RWPE2 (cell line): Measurements from ENCODE around the gene RHOG.

Experiments
- ATAC-seq: fragments of 200-7000 bp; cut with Tn5 transposase; 3 replicates; pipeline ENCODE4 v1.9.1; 2021; ENCODE audit warnings: low read depth
- DNase-seq: peaks from one replicate; pipeline ENCODE4 v3.0.0-alpha.2; 2020; ENCODE audit warnings: low spot score
- H3K27ac ChIP-seq: fragments of 450-650 bp; 2 replicates; pipeline ENCODE4 v1.5.1; 2017; ENCODE audit warnings: mild to moderate bottlenecking; ENCODE audit not compliant: poor library complexity, severe bottlenecking
- H3K27me3 ChIP-seq: fragments of 250-450 bp; sonication (Bioruptor Pico); 2 replicates; pipeline ENCODE4 v1.5.1; 2021; ENCODE audit warnings: mild to moderate bottlenecking, moderate library complexity; ENCODE audit not compliant: insufficient read depth, poor library complexity, severe bottlenecking
- H3K36me3 ChIP-seq: fragments of 250-450 bp; sonication (Bioruptor Pico); 2 replicates; pipeline ENCODE4 v1.5.1; 2020; ENCODE audit warnings: low read depth, mild to moderate bottlenecking, moderate library complexity
- H3K4me1 ChIP-seq: fragments of 250-450 bp; sonication (Bioruptor Pico); 2 replicates; pipeline ENCODE4 v1.5.1; 2021; ENCODE audit warnings: mild to moderate bottlenecking, moderate library complexity; ENCODE audit not compliant: insufficient read depth, poor library complexity, severe bottlenecking
- H3K4me3 ChIP-seq: fragments of 250-450 bp; sonication (Bioruptor Pico); 2 replicates; pipeline ENCODE4 v1.5.1; 2021; ENCODE audit warnings: mild to moderate bottlenecking, moderate library complexity; ENCODE audit not compliant: severe bottlenecking
- H3K9me3 ChIP-seq: fragments of 250-450 bp; sonication (Bioruptor Pico); 2 replicates; pipeline ENCODE4 v1.5.1; 2021; ENCODE audit warnings: mild to moderate bottlenecking, moderate library complexity; ENCODE audit not compliant: severe bottlenecking
- TF ChIP-seq, protein P1 (sequence below): fragments of 450-650 bp; IDR thresholded peaks from one replicate; pipeline ENCODE4 v1.5.1; 2017; ENCODE audit warnings: mild to moderate bottlenecking, moderate library complexity; ENCODE audit not compliant: poor library complexity, severe bottlenecking

Gene RHOG

DNA sequence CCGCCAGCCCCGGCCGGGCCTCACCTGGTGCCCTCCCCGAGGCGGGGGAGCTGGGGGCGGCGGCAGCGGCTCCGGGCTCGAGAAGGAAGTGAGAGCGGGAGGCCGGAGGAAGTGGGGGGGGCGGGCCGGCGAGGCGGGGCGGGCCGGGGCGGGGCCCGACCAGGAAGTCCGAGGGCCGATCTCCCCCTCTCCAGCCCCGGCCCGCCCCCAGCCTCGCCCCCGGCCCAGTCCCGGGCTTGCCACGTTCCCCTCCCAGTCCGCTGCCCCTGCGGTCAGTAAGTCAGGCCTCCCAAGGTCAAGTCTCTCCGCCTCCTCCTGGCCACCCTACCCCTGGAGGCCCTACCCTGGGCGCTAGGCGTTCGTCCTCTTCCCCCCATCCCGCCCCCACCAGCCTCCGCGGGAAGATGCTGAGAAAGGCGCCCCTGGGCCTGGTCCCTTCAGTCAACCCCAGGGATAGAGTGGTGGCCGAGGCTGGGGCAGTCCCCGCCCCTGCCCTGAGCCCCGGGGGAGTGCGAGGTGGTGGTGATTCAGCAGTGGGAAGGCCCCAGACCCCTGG is at the start of gene RHOG:
Gene RHOG (minus strand): TSS at position 90 of the 556 bp plus-strand sequence. CDS start 12,821 bp downstream, outside the sequence.
- DNase-seq (peak; percentile 84), ATAC-seq (peak; percentile 75)
- Histone ChIP-seq H3K4me3 (peak within 1 kb of the TSS; percentile 98), H3K27ac (peak within 1 kb of the TSS; percentile 83), H3K27me3 (no peaks in the 10 kb centered on the region), H3K4me1 (peaks cover 10% of the 10 kb centered on the region), H3K9me3 (no peaks in the 10 kb centered on the region), H3K36me3 (peaks cover 8% of the 10 kb centered on the region)
- TF ChIP-seq, protein P1, sequence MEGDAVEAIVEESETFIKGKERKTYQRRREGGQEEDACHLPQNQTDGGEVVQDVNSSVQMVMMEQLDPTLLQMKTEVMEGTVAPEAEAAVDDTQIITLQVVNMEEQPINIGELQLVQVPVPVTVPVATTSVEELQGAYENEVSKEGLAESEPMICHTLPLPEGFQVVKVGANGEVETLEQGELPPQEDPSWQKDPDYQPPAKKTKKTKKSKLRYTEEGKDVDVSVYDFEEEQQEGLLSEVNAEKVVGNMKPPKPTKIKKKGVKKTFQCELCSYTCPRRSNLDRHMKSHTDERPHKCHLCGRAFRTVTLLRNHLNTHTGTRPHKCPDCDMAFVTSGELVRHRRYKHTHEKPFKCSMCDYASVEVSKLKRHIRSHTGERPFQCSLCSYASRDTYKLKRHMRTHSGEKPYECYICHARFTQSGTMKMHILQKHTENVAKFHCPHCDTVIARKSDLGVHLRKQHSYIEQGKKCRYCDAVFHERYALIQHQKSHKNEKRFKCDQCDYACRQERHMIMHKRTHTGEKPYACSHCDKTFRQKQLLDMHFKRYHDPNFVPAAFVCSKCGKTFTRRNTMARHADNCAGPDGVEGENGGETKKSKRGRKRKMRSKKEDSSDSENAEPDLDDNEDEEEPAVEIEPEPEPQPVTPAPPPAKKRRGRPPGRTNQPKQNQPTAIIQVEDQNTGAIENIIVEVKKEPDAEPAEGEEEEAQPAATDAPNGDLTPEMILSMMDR: no peak

- TF ChIP-seq, protein P1: no peak
These were observed 49.3 kb upstream of the RHOG start for GRCh38 chr11:3890014-3890413.

GRCh38 chr11:3888876-3889275 is 48.1 kb upstream of the RHOG start:
- TF ChIP-seq, protein P1: no peak
- H3K36me3 ChIP-seq: no peaks in the 10 kb centered on the region
- H3K4me3 ChIP-seq: no peak overlapping the region
- H3K27ac ChIP-seq: no peak overlapping the region
- H3K4me1 ChIP-seq: peaks cover 9% of the 10 kb centered on the region
- H3K9me3 ChIP-seq: no peaks in the 10 kb centered on the region
- no peaks in the 10 kb centered on the region for H3K27me3 ChIP-seq
- DNase-seq: no peak
- ATAC-seq: no peak

More at GRCh38 chr11:3890014-3890413, 49.3 kb upstream of the RHOG start:
- no peaks in the 10 kb centered on the region for H3K36me3 ChIP-seq
- ATAC-seq: no peak
- H3K9me3 ChIP-seq: no peaks in the 10 kb centered on the region
- H3K27me3 ChIP-seq: no peaks in the 10 kb centered on the region
- no peak overlapping the region for H3K4me3 ChIP-seq
- DNase-seq: no peak
- no peak overlapping the region for H3K27ac ChIP-seq
- H3K4me1 ChIP-seq: peaks cover 9% of the 10 kb centered on the region

- Histone ChIP-seq H3K36me3 (no peaks in the 10 kb centered on the region), H3K9me3 (no peaks in the 10 kb centered on the region), H3K27me3 (no peaks in the 10 kb centered on the region), H3K4me1 (peaks cover 9% of the 10 kb centered on the region), H3K27ac (no peak overlapping the region), H3K4me3 (no peak overlapping the region)
- DNase-seq: no peak
- TF ChIP-seq, protein P1: no peak
- ATAC-seq: no peak
These were observed 46.2 kb upstream of the RHOG start for GRCh38 chr11:3886985-3887384.

GRCh38 chr11:3885855-3886254 is 45.1 kb upstream of the RHOG start:
- H3K4me3 ChIP-seq: no peak overlapping the region
- ATAC-seq (peak; percentile 72), DNase-seq (no peak)
- H3K4me1 ChIP-seq: peaks cover 12% of the 10 kb centered on the region
- TF ChIP-seq, protein P1: no peak
- no peaks in the 10 kb centered on the region for H3K9me3 ChIP-seq
- H3K27ac ChIP-seq: no peak overlapping the region
- H3K36me3 ChIP-seq: no peaks in the 10 kb centered on the region
- no peaks in the 10 kb centered on the region for H3K27me3 ChIP-seq
